HG03064 (cell line): ENCODE data around the gene GRB10.

Experiments
- ATAC-seq: cut with Tn5 transposase; IDR thresholded peaks from one replicate; pipeline ENCODE4 v1.9.1; 2021; ENCODE audit warnings: low read depth; ENCODE audit not compliant: unreplicated experiment

The GRB10 gene

DNA sequence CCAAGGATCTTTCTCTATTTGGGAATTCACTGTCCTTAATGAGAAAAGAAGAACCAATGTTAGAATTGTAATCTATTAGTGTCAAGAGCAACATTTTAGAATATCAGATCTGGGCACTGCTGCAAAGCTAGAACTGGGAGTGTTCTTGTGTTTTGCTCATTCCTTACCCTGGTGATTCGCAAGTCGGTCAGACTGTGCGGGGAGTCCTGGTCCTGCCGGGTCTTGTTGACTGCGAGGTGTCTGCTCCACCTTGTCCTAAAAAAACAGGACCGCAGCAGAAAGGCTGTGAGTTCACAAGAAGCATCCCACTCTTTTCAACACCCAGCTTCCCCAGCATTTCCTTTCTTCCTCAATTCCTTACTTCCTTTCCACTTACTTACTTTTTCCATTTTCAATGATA is 79.0 kb downstream of the GRB10 start:
- ATAC-seq = no peak

GRCh38 chr7:50699143-50699542 is 83.6 kb downstream of the GRB10 start:
- no peak for ATAC-seq

DNA sequence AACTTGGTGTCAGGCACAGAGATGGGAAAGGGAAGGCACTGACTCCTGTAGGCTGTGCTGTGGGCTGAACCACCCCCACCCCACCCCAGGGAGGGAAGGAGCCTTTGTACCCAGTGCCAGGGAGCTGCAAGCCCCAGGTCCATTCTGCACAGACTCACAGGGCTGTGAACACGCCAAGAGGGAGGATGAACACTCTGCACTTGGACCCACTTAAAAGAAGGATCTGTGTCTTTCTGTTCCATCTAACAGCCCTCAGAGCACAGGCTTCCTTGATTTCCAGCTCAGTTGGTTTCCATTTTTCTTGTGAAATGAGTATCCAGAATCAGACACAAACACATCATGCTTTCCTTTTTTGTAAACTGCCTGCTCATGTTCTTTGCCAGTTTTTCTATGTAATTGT is 84.9 kb downstream of the GRB10 start:
- no peak for ATAC-seq

DNA sequence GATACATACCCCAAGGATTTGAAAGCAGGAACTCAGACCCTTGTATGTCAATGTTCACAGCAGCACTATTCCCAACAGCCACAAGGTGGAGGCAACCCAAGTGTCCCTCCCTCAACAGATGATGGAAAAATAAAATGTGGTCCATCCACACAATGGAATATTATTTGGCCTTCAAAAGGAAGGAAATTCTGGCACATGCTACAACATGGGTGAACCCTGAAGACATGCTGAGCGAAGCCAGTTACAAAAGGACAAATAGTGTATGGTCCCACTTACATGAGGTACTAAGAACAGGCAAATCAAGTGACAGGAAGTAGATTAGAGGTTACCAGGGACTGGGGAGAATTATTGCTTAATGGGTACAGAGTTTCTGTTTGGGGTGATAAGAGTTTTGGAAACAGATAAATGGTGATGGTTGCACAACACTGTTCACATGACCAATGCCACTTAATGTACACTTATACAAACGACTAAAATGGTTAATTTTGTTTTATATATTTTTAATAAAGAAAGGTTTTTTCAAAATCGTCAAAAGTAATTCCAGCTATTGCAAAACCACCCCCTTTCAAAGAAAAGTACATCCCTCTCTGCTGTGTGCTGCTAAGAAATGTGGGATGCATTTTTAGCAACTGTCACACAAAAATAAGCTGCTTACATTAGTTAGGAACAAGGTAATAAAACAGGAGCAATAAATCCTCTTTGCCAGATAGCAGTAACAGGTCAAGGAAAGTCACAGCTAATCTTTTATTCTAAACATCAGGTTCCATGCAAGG is 85.7 kb downstream of the GRB10 start:
- ATAC-seq = no peak

DNA sequence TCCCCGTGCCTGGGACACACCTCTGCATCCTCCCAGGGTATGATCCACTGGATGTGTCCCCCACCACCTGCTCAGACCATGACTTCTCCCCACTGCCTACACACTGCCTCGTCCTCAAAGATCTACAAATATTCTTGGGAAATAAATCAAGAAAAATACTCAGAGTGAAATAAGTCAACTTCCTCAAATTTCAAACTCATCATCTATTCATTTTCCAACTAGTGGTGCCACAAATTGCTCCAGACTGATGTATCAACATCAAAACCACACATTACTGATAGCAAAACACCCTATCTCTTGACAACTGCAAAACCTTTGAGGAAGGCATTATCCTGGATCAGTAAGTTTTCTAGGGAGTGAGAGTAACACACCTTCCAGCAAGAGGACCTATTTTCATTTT is 87.7 kb downstream of the GRB10 start:
- ATAC-seq = no peak

- ATAC-seq = no peak
Measured at GRCh38 chr7:50693455-50694130, 89.1 kb downstream of the GRB10 start.

DNA sequence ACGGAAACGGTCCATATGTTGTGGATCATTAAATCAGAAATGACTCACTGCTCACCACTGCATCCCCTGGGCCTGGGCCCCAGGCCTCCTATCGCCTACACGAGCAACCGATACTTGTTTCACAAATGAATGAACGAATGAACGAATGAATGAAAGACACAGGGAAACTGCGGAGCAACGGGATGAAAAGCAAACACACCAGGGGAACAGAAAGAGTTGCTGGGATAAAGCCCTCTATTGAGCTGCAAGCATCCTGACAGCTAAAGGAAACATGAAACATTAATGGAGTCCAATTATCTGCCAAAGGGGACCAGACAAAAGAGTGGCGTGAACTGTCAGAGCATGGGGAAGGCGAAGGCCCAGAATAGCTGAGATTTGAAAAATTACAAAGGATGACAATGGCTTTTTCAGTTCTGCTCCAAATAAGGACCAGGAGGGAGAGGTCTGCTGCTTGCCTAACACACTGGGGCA is 92.1 kb downstream of the GRB10 start:
- ATAC-seq = no peak

- ATAC-seq = no peak
Measured at GRCh38 chr7:50688226-50688590, 94.5 kb downstream of the GRB10 start.

DNA sequence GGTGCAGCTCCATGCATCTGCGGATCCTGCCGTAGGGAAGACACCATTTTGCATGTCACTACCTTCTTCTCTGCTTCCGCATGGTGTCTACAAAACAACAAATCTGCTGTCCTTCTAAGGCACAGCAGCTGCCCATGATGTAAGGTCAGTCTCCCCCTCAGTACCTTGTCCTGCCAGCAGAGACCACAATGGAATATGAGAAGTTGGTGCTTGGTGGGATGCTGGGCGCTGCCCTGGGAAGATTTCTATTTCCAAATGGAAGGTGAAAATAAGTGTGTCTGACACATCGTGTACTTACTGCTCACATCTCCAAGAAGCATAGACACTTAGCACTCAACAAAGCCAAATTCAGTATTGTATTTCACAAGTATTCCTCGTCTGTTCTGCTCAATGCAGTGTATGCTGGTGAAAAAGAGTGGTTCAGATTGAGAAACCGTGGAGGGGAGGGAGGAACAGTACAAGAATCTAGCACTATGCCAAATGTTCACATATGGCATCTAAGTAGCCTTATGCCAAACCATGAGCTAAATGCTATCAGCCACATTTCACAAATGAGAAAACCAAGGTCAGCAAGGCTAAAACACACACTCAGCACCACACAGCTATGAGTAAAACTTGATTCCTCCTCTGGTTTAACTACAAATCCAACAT is 95.0 kb downstream of the GRB10 start:
- no peak for ATAC-seq

DNA sequence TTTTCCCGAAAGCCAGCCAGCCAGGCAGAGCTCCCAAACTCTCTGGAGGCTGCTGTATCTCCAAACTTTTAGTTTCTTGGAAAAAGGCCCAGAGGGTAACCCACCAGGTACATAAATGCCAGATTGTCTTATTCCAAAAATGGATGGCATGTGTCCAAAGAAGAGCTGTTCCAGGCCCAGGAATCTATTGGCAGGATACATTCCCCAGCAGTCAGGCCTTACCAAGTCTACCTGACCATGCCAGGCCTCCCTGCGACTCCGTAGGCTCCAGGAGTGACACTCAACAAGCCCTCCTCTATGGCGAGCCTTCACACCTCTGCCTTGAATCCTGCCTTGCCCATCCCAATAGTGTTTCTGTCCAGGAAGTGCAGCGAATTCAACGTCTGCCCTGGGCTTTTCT is 95.6 kb downstream of the GRB10 start:
- no peak for ATAC-seq

DNA sequence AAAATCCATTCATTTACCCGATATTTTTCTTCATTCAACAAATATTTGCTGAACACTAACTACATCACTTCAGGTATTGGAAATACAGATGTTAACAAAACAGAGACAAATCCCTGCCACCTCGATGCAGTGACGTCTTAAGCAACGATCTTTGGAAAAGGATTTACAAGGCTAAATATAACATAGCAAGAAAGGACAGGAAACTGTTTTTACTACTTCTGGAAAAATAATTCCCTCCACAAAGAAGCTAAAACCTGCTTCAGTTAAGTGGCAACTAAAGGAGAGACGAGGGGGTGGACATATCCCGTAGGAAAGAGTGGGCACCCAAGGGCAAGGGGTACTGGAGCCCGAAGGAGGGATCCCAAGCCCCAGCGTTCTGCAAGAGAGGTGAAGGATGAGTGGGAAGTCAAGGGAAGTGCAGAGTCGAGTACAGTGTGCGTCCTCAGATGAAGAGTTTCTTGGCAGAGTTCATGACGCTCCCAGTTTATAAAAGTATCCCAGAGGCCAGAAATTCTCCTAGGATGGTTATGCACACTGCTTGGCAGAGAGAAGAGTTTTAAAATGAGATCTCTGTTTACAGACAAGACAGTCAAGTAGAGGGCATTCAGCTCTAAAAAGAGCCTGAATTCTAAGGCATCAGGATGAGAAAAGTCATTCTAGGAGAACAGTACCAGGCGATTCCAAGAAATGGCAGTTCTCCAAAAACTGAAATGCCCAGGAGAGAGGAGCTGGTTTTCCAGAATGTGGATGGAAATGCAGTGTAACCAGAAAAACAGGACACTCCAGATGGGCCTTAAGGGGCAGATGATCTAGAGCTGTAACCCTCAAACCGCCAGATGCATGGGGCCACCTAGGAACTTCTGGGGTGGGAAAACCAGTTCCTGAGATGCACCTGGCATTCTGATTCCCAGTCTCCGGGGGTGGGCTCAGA is 97.3 kb downstream of the GRB10 start:
- no peak for ATAC-seq

- ATAC-seq = no peak
Measured at GRCh38 chr7:50684713-50685075, 98.0 kb downstream of the GRB10 start.

GRCh38 chr7:50684011-50684712 is 98.5 kb downstream of the GRB10 start:
- no peak for ATAC-seq

GRCh38 chr7:50682573-50682972 is 100.1 kb downstream of the GRB10 start:
- no peak for ATAC-seq

DNA sequence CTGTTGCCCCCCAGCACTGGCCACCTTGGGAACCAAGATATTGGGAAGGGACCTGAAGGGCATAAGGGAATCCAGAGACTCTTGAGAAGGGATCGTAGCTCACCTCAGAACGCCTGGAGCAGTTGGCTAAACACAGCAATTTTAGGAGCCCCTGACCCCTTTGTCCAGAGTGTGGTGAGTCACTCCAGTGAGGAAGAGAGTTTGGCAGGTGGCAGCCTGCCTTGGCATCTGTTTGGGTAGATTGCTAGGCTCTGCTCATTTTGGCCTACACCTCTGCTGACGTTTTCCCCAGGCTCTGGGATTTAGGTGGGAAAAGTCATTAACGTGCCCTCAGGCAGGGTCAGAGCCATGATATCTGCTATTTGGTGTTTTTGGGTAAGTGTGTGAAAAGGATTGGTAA is 100.6 kb downstream of the GRB10 start:
- no peak for ATAC-seq

DNA sequence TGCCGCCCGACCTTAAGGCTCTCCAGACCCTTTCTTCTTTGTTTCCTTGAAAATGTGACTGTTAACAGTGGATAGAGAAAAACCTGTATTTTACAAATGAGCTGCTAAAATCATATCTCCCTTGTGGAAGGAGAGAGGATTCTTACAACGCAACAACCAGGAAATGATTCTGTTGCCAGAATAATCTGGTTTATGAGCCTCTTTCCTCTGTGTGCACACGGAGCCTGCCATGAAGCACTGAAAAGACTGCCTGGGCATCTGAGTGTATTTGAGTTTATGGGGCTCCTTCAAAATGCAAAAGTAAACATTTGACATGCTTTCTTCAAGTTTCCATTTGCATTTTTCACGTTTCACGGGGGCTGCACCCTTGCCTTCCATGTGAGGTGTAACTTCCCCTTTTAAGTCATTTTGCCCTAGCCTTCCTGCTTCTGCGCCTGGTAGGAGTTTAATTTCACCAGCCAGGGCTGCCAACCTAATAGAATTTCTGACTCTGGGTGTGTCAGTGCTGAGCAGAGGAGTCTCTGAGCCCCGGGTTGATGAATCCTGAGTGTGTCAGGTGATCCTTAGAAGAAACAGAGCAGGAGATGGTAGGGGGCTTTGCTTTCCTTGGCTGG is 101.2 kb downstream of the GRB10 start:
- no peak for ATAC-seq

- ATAC-seq = no peak
Measured at GRCh38 chr7:50679218-50680007, 103.3 kb downstream of the GRB10 start.

GRCh38 chr7:50678586-50678985 is 104.1 kb downstream of the GRB10 start:
- ATAC-seq = no peak

DNA sequence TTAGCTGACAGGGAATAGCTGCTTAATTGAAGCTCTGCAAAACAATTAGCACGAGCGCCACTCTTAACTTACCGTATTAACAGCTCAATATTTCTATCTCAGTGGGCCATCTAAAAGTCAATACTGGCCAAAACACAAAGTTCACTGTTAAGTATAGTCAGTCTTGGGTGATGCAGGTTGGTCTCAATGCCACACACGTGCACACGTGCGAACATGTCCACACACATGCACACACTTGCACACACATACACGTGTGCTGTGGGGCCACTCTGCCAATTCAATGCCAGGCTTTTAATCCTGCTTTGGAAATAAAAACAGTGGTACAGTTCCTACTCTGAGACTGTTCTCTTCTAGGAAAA is 105.1 kb downstream of the GRB10 start:
- no peak for ATAC-seq
